Measurements from ENCODE around the gene SYCE3.

The SYCE3 gene

GRCh38 chr22:50529416-50529896, 33.3 kb downstream of the SYCE3 start:
- Histone ChIP-seq H3F3A (ENCODE audit: insufficient read depth, low read length) (peaks cover 24% of the 10 kb centered on the region), H3K27me3 (replicated peaks; ENCODE audit: insufficient read depth, low read length) (peaks cover 9% of the 10 kb centered on the region; the same call in 1 of the 2 replicates), H3K9me2 (replicated peaks; ENCODE audit: insufficient read depth, low read length) (no peaks in the 10 kb centered on the region), H3K79me2 (ENCODE audit: low read length) (peaks cover 12% of the 10 kb centered on the region), H2AFZ (ENCODE audit: low read length) (no peak overlapping the region), H4K20me1 (ENCODE audit: insufficient read depth, low read length) (no peaks in the 10 kb centered on the region), H3K4me1 (ENCODE audit: low read length) (peaks cover 24% of the 10 kb centered on the region), H3K4me3 (ENCODE audit: low read length) (no peak overlapping the region; the same call in 1 of the 2 replicates), H3K9ac (ENCODE audit: low read length) (no peak overlapping the region), H3K27ac (ENCODE audit: low read length) (no peak overlapping the region), H3K4me2 (ENCODE audit: low read depth, low read length) (no peak overlapping the region; the same call in 1 of the 2 replicates), H3K9me3 (replicated peaks; ENCODE audit: insufficient read depth, low read length) (no peaks in the 10 kb centered on the region), H3K36me3 (replicated peaks; ENCODE audit: insufficient read depth, low read length) (no peaks in the 10 kb centered on the region)
- TF ChIP-seq CTCF (IDR thresholded peaks at IDR 0.05; ENCODE audit: low read length) = no peak
- DNase-seq = no peak

GRCh38 chr22:50528682-50529415, 33.9 kb downstream of the SYCE3 start:
- H3K9me2 ChIP-seq (replicated peaks; ENCODE audit: insufficient read depth, low read length) = no peaks in the 10 kb centered on the region
- no peak overlapping the region for H2AFZ ChIP-seq (ENCODE audit: low read length)
- H4K20me1 ChIP-seq (ENCODE audit: insufficient read depth, low read length) = no peaks in the 10 kb centered on the region
- no peak overlapping the region for H3K9ac ChIP-seq (ENCODE audit: low read length)
- peaks cover 18% of the 10 kb centered on the region for H3K79me2 ChIP-seq (ENCODE audit: low read length)
- peaks cover 9% of the 10 kb centered on the region; the same call in 1 of the 2 replicates for H3K27me3 ChIP-seq (replicated peaks; ENCODE audit: insufficient read depth, low read length)
- H3K27ac ChIP-seq (ENCODE audit: low read length) = no peak overlapping the region
- peaks cover 24% of the 10 kb centered on the region for H3K4me1 ChIP-seq (ENCODE audit: low read length)
- no peak overlapping the region for H3K4me3 ChIP-seq (ENCODE audit: low read length)
- H3F3A ChIP-seq (ENCODE audit: insufficient read depth, low read length) = peaks cover 30% of the 10 kb centered on the region
- DNase-seq = no peak
- TF ChIP-seq CTCF (IDR thresholded peaks at IDR 0.05; ENCODE audit: low read length) (no peak), EZH2phosphoT487 (IDR thresholded peaks at IDR 0.05; ENCODE audit: low read length) (no peak), EZH2 (optimal IDR thresholded peaks at IDR 0.05; ENCODE audit: low read depth, low read length) (no peak)
- H3K9me3 ChIP-seq (replicated peaks; ENCODE audit: insufficient read depth, low read length) = no peaks in the 10 kb centered on the region
- H3K4me2 ChIP-seq (ENCODE audit: low read depth, low read length) = no peak overlapping the region
- no peaks in the 10 kb centered on the region for H3K36me3 ChIP-seq (replicated peaks; ENCODE audit: insufficient read depth, low read length)

GRCh38 chr22:50527921-50528681, 34.6 kb downstream of the SYCE3 start:
- Histone ChIP-seq H3K4me2 (ENCODE audit: low read depth, low read length) (no peak overlapping the region), H3K9me2 (replicated peaks; ENCODE audit: insufficient read depth, low read length) (no peaks in the 10 kb centered on the region), H4K20me1 (ENCODE audit: insufficient read depth, low read length) (no peaks in the 10 kb centered on the region), H3K27ac (ENCODE audit: low read length) (no peak overlapping the region), H2AFZ (ENCODE audit: low read length) (no peak overlapping the region), H3K36me3 (replicated peaks; ENCODE audit: insufficient read depth, low read length) (no peaks in the 10 kb centered on the region), H3K79me2 (ENCODE audit: low read length) (peaks cover 26% of the 10 kb centered on the region), H3K4me3 (ENCODE audit: low read length) (no peak overlapping the region), H3K4me1 (ENCODE audit: low read length) (peaks cover 29% of the 10 kb centered on the region), H3F3A (ENCODE audit: insufficient read depth, low read length) (peaks cover 30% of the 10 kb centered on the region), H3K9ac (ENCODE audit: low read length) (no peak overlapping the region), H3K9me3 (replicated peaks; ENCODE audit: insufficient read depth, low read length) (no peaks in the 10 kb centered on the region), H3K27me3 (replicated peaks; ENCODE audit: insufficient read depth, low read length) (peaks cover 9% of the 10 kb centered on the region; the same call in 1 of the 2 replicates)
- TF ChIP-seq EZH2 (optimal IDR thresholded peaks at IDR 0.05; ENCODE audit: low read depth, low read length) (no peak), EZH2phosphoT487 (IDR thresholded peaks at IDR 0.05; ENCODE audit: low read length) (no peak), CTCF (IDR thresholded peaks at IDR 0.05; ENCODE audit: low read length) (no peak)
- no peak for DNase-seq

Data from MM.1S (cell line).